Uterine smooth muscle cell (primary cell): Measurements from ENCODE around the gene TVP23C. TPM values are rescaled to one million over a fixed set of nuclear protein-coding genes. Genes with fewer than 3 reads are reported as not detected.

ENCODE experiments used
- total RNA-seq: library from RNA; depleted of rRNA; stranded (reverse); fragments of >200 nt; gene quantifications from 2 replicates; pipeline ENCODE4 v1.2.3, GENCODE V29; 2014

The TVP23C gene
- total RNA-seq = 24.2 and 47.6 TPM in 2 replicates

DNA sequence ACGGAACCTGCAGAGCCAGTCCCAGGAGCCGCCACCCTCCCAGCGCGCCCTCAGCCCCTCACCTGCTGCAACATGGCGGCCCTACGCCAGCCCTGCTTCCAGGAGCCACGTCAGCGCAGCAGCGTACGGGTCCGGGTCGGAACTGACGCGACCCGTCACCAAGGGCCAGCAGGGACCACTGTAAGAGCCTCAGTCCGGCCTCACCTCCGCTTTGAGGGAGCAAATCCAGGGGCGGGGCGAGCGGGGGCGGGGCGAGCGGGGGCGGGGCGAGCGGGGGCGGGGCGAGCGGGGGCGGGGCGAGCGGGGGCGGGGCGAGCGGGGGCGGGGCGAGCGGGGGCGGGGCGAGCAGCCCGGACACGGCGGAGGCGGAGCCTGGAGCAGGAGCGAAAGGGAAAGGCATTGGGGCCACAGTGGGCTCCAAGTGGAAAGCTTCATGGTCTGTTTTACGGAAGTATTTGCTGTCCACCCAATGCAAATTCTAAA lies at the start of gene TVP23C:
Gene TVP23C (minus strand): TSS at position 109 of the 483 bp plus-strand sequence. CDS start 35 bp downstream, at position 74.

DNA sequence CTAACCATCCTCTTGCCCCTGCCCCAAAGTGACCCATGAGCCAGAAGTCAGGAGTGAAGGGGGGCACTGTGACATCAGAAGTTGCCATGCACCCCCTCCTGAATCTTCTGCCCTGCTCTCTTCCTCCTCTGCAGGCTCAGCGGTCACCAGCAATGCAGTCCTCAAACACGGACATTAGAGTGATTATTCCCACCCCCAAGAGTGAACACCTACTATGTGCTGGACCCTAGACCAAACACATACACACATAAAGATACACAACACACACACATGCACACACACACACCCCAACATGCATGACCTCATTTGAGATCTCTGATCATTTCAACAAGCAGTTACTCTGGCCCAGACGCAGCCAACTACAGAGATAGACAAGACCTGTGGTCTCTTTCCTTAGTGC lies 95.7 kb downstream of the TVP23C start, which contains the start of gene CDRT4:
Gene CDRT4 (minus strand): TSS at position 30 of the 400 bp plus-strand sequence. CDS start 27,383 bp downstream, outside the sequence.

Other genes starting within 250 kb of the TVP23C start
- gene TEKT3, start 221.9 kb downstream of the TVP23C start, total RNA-seq = 0.11 and 1.00 TPM in 2 replicates
- gene CDRT4, start 95.9 kb downstream of the TVP23C start, total RNA-seq = 2.1 and 4.1 TPM in 2 replicates
- 0.62 and 0.89 TPM in 2 replicates for gene FBXW10B, start 56.2 kb upstream of the TVP23C start, total RNA-seq
- gene TRIM16, start 120.8 kb upstream of the TVP23C start, total RNA-seq = 43.2 and 70.1 TPM in 2 replicates
- 35.9 and 48.5 TPM in 2 replicates for gene ZNF286A, start 136.3 kb upstream of the TVP23C start, total RNA-seq
- gene TBC1D26, start 168.8 kb upstream of the TVP23C start, total RNA-seq = under 0.01 TPM in 2 replicates